ENCODE results near the gene WDR41.

- TF ChIP-seq SUZ12 (IDR thresholded peaks at IDR 0.05; ENCODE audit: extremely low read depth, insufficient read depth, insufficient read length) (no peak), ZNF274 (IDR thresholded peaks at IDR 0.05; ENCODE audit: low read depth, low read length) (no peak), YY1 (IDR thresholded peaks at IDR 0.05; ENCODE audit: insufficient read depth, insufficient read length) (no peak)
These were observed 2.8 kb upstream of the WDR41 start for GRCh38 chr5:77494935-77495334.

Measured in NT2/D1 (cell line).